Measurements from ENCODE around the gene RBMS1. TPM values are rescaled to one million over a fixed set of nuclear protein-coding genes. Genes with fewer than 3 reads are reported as not detected.
A peak's percentile ranks its signal among the peaks of the same experiment; 100 is the strongest.

Gene RBMS1
- total RNA-seq, 1 experiment from 2014 or later: 77.5 TPM

GRCh38 chr2:160459538-160460332 is 33.9 kb downstream of the RBMS1 start:
- Histone ChIP-seq H3K27ac (ENCODE audit: insufficient read length, low read depth, low read length) (no peak overlapping the region), H3K9me3 (ENCODE audit: control insufficient read depth, low read depth, low read length) (no peaks in the 10 kb centered on the region), H3K79me2 (ENCODE audit: insufficient read depth, low read length) (no peaks in the 10 kb centered on the region; the same call in 1 of the 2 replicates), H4K8ac (replicated peaks; ENCODE audit: insufficient read length, low read depth, low read length) (no peak overlapping the region), H2BK120ac (ENCODE audit: low read depth, low read length, poor library complexity, severe bottlenecking) (no peak overlapping the region), H4K20me1 (ENCODE audit: control insufficient read depth, insufficient read depth, insufficient read length) (no peaks in the 10 kb centered on the region), H2AFZ (ENCODE audit: low read length) (no peak overlapping the region), H3K4me1 (ENCODE audit: insufficient read depth, low read length) (0 out of 2 replicates have a peak, but pooled peaks cover 2% of the 10 kb centered on the region), H3K9ac (ENCODE audit: extremely low read depth, insufficient read length, low read length) (no peak overlapping the region), H3K79me1 (ENCODE audit: insufficient read depth, low read depth, low read length, poor library complexity, severe bottlenecking) (no peaks in the 10 kb centered on the region), H3K23me2 (ENCODE audit: insufficient read length, low read depth, low read length, poor library complexity, severe bottlenecking) (no peaks in the 10 kb centered on the region), H3K27me3 (ENCODE audit: insufficient read depth, low read length) (no peaks in the 10 kb centered on the region), H4K5ac (ENCODE audit: insufficient read length, low read depth, low read length) (no peak overlapping the region), H3K23ac (ENCODE audit: insufficient read length, low read depth, low read length) (no peak overlapping the region), H2AK5ac (ENCODE audit: insufficient read length, low read length) (no peak overlapping the region), H3K4ac (ENCODE audit: low read depth, low read length) (no peak overlapping the region), H3K4me2 (ENCODE audit: insufficient read depth, insufficient read length, low read length) (no peak overlapping the region), H2BK12ac (ENCODE audit: insufficient read length, low read depth, low read length) (no peak overlapping the region), H4K91ac (ENCODE audit: insufficient read length, low read depth, low read length) (no peak overlapping the region), H3T11ph (ENCODE audit: low read length) (no peak overlapping the region), H2BK15ac (ENCODE audit: low read depth, low read length) (no peak overlapping the region), H3K56ac (ENCODE audit: insufficient read length, low read depth, low read length) (no peak overlapping the region), H2BK20ac (ENCODE audit: low read depth, low read length, poor library complexity, severe bottlenecking) (no peak overlapping the region), H2BK5ac (ENCODE audit: insufficient read length, low read length) (no peak overlapping the region), H3K18ac (ENCODE audit: insufficient read length, low read depth, low read length) (no peak overlapping the region), H3K14ac (ENCODE audit: insufficient read depth, low read length) (no peak overlapping the region)
- Mint-ChIP-seq H3K36me3 (ENCODE audit: insufficient read depth in 1 of 3, low read depth in 3 of 3) (no peaks in the 10 kb centered on the region; a peak in 1 of 7 replicates), H3K4me3 (no peak overlapping the region), H3K27me3 (ENCODE audit: low read depth) (no peaks in the 10 kb centered on the region), H3K27ac (peak overlapping the region in 2 of 3 experiments; percentile 15 to 30; a peak in 2 of 7 replicates), H3K4me1 (peaks cover 4 to 5% of the 10 kb centered on the region in 2 experiments; a peak in 2 of 4 replicates), H3K9me3 (no peaks in the 10 kb centered on the region)
- TF ChIP-seq, protein P1, sequence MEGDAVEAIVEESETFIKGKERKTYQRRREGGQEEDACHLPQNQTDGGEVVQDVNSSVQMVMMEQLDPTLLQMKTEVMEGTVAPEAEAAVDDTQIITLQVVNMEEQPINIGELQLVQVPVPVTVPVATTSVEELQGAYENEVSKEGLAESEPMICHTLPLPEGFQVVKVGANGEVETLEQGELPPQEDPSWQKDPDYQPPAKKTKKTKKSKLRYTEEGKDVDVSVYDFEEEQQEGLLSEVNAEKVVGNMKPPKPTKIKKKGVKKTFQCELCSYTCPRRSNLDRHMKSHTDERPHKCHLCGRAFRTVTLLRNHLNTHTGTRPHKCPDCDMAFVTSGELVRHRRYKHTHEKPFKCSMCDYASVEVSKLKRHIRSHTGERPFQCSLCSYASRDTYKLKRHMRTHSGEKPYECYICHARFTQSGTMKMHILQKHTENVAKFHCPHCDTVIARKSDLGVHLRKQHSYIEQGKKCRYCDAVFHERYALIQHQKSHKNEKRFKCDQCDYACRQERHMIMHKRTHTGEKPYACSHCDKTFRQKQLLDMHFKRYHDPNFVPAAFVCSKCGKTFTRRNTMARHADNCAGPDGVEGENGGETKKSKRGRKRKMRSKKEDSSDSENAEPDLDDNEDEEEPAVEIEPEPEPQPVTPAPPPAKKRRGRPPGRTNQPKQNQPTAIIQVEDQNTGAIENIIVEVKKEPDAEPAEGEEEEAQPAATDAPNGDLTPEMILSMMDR (conservative IDR thresholded peaks at IDR 0.05): 0 out of 3 replicates have a peak, but pooled peaks have one; percentile 19
- DNase-seq: no peak
- WGBS (ENCODE audit: extremely low coverage, insufficient read length, low lambda C conversion rate): no CpG with 5 or more reads among the region's 1 CpG

All from H9 (cell line).